WTC11 (cell line): ENCODE results near the gene CSPG5. TPM values are rescaled to one million over a fixed set of nuclear protein-coding genes. Genes with fewer than 3 reads are reported as not detected.
A peak's percentile ranks its signal among the peaks of the same experiment; 100 is the strongest.

ENCODE experiments used
- ATAC-seq: fragments of 200-7000 bp; cut with Tn5 transposase; 2 replicates; pipeline ENCODE4 v1.10.0; 2021; ENCODE audit warnings: mild to moderate bottlenecking, moderate library complexity
- CTCF ChIA-PET: fragments of 300-600 bp; sonication (Branson Sonifier 250); formaldehyde crosslinking; loops from one replicate; lab custom pipeline; 2021; ENCODE audit warnings: antibody characterized with exemption; lab: Charles Lee
- POLR2A ChIA-PET: fragments of 350-600 bp; sonication (Branson Sonifier 250); formaldehyde crosslinking; loops from one replicate; lab custom pipeline; 2021; ENCODE audit warnings: antibody characterized with exemption; lab: Charles Lee
- DNase-seq: peaks from one replicate; pipeline ENCODE4 v3.0.0; 2021; ENCODE audit warnings: low spot score
- H3K27ac Mint-ChIP-seq: 2 replicates; pipeline ENCODE4 v1.8.0; 2021; ENCODE audit warnings: mixed read lengths
- H3K27me3 Mint-ChIP-seq: 2 replicates; pipeline ENCODE4 v1.8.0; 2021; ENCODE audit warnings: low read depth, mild to moderate bottlenecking, moderate library complexity, mixed read lengths
- H3K36me3 Mint-ChIP-seq: 2 replicates; pipeline ENCODE4 v1.8.0; 2021; ENCODE audit warnings: mixed read lengths
- H3K4me1 Mint-ChIP-seq: 2 replicates; pipeline ENCODE4 v1.8.0; 2022; ENCODE audit warnings: mixed read lengths
- H3K4me3 Mint-ChIP-seq: 2 replicates; pipeline ENCODE4 v1.8.0; 2021; ENCODE audit warnings: mild to moderate bottlenecking, moderate library complexity, mixed read lengths
- H3K9me3 Mint-ChIP-seq: 2 replicates; pipeline ENCODE4 v1.8.0; 2021; ENCODE audit warnings: mixed read lengths
- CREM ChIP-seq: sonication (generic); formaldehyde crosslinking; IDR thresholded peaks from 2 replicates; pipeline ENCODE4 v1.8.1; 2022; ENCODE audit warnings: mild to moderate bottlenecking, missing genetic modification reagents, moderate library complexity
- FOXP4 ChIP-seq: sonication (generic); formaldehyde crosslinking; IDR thresholded peaks from 2 replicates; pipeline ENCODE4 v1.8.0; 2022; ENCODE audit warnings: mild to moderate bottlenecking, missing genetic modification reagents
- GRHL2 ChIP-seq: fragments of 250-450 bp; sonication (Bioruptor Pico); IDR thresholded peaks from 2 replicates; pipeline ENCODE4 v1.8.0; 2022; ENCODE audit warnings: mild to moderate bottlenecking, moderate library complexity; ENCODE audit not compliant: insufficient replicate concordance, severe bottlenecking
- KAT7 ChIP-seq: sonication (generic); formaldehyde crosslinking; IDR thresholded peaks from 2 replicates; pipeline ENCODE4 v1.8.1; 2023; ENCODE audit warnings: missing genetic modification reagents, mild to moderate bottlenecking, borderline replicate concordance
- MXD4 ChIP-seq: fragments of 250-450 bp; sonication (Bioruptor Pico); IDR thresholded peaks from 2 replicates; pipeline ENCODE4 v1.8.0; 2021; ENCODE audit warnings: mild to moderate bottlenecking, moderate library complexity, borderline replicate concordance
- MYBL2 ChIP-seq: sonication (generic); formaldehyde crosslinking; IDR thresholded peaks from 2 replicates; pipeline ENCODE4 v1.8.1; 2023; ENCODE audit warnings: mild to moderate bottlenecking, moderate library complexity, missing genetic modification reagents
- NFATC4 ChIP-seq: fragments of 250-450 bp; sonication (Bioruptor Pico); IDR thresholded peaks from 2 replicates; pipeline ENCODE4 v1.9.0; 2021; ENCODE audit warnings: mild to moderate bottlenecking
- NFYB ChIP-seq: sonication (generic); formaldehyde crosslinking; conservative IDR thresholded peaks from 2 replicates; pipeline ENCODE4 v1.8.0; 2022; ENCODE audit warnings: low read depth, missing genetic modification reagents
- NR1H2 ChIP-seq: sonication (generic); formaldehyde crosslinking; IDR thresholded peaks from 2 replicates; pipeline ENCODE4 v1.9.0; 2021; ENCODE audit warnings: mild to moderate bottlenecking, moderate library complexity, missing genetic modification reagents
- TCF7 ChIP-seq: sonication (generic); formaldehyde crosslinking; IDR thresholded peaks from 2 replicates; pipeline ENCODE4 v1.8.0; 2022; ENCODE audit warnings: mild to moderate bottlenecking, low read depth, missing genetic modification reagents, moderate library complexity
- TEAD4 ChIP-seq: sonication (generic); formaldehyde crosslinking; IDR thresholded peaks from 2 replicates; pipeline ENCODE4 v1.8.0; 2022; ENCODE audit warnings: mild to moderate bottlenecking, missing genetic modification reagents
- total RNA-seq: library from RNA; stranded (reverse); gene quantifications from 3 replicates; pipeline ENCODE4 v1.2.3, GENCODE V29; 2021
- TF ChIP-seq, protein P1 (sequence below): sonication (generic); formaldehyde crosslinking; IDR thresholded peaks from 2 replicates; pipeline ENCODE4 v1.8.1; 2022; ENCODE audit warnings: missing genetic modification reagents, borderline replicate concordance
- TF ChIP-seq, protein P2 (sequence below): fragments of 250-450 bp; sonication (Bioruptor Pico); IDR thresholded peaks from 2 replicates; pipeline ENCODE4 v1.8.0; 2021; ENCODE audit warnings: mild to moderate bottlenecking
- TF ChIP-seq, protein P3 (sequence below): sonication (generic); formaldehyde crosslinking; conservative IDR thresholded peaks from 2 replicates; pipeline ENCODE4 v1.8.1; 2023; ENCODE audit warnings: mild to moderate bottlenecking, low read depth, missing genetic modification reagents, moderate library complexity
- TF ChIP-seq, protein P4 (sequence below): sonication (generic); formaldehyde crosslinking; IDR thresholded peaks from 2 replicates; pipeline ENCODE4 v1.8.1; 2023; ENCODE audit warnings: mild to moderate bottlenecking, missing genetic modification reagents
- TF ChIP-seq, protein P5 (sequence below): sonication (generic); formaldehyde crosslinking; conservative IDR thresholded peaks from 2 replicates; pipeline ENCODE4 v1.8.1; 2022; ENCODE audit warnings: mild to moderate bottlenecking, missing genetic modification reagents

CSPG5 gene
- total RNA-seq, 1 experiment from 2014 or later, result 3.3 TPM

DNA sequence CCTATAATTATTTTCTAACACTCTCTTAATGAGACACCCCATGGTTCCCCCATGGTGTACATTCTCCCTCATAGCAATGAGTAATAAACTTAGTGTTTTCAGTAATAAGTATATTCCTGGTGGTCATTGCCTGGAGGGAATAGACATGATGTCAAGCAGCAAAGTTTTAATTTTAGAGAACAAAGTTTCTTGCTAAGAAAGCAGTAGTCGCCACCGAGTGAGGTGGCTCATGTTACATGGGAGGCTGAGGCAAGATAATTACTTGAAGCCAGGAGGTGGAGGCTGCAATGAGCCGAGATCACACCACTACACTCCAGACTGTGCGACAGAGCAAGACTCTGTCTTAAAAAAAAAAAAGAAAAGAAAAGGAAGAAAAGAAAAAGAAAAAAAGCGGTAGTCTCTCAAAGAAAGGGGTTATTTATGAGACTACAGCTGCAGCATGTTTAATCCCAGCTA lies 62.8 kb downstream of the CSPG5 start:
- H3K36me3 Mint-ChIP-seq, result peaks cover 11% of the 10 kb centered on the region
- no peak overlapping the region for H3K27ac Mint-ChIP-seq
- no peak for DNase-seq
- no peak overlapping the region for H3K4me3 Mint-ChIP-seq
- no peak for ATAC-seq
- CTCF ChIA-PET, result interaction anchor here (0.5 to 2.4 kb wide), 2 partner anchors 35 to 95 kb away, joined by 4 to 7 read pairs; no protein-coding TSS in a partner anchor
- no peaks in the 10 kb centered on the region for H3K9me3 Mint-ChIP-seq
- peaks cover 21% of the 10 kb centered on the region for H3K4me1 Mint-ChIP-seq
- POLR2A ChIA-PET, result no interaction called here
- TF ChIP-seq NFYB (CRISPR knock-in tag), result no peak
- TF ChIP-seq, protein P1, sequence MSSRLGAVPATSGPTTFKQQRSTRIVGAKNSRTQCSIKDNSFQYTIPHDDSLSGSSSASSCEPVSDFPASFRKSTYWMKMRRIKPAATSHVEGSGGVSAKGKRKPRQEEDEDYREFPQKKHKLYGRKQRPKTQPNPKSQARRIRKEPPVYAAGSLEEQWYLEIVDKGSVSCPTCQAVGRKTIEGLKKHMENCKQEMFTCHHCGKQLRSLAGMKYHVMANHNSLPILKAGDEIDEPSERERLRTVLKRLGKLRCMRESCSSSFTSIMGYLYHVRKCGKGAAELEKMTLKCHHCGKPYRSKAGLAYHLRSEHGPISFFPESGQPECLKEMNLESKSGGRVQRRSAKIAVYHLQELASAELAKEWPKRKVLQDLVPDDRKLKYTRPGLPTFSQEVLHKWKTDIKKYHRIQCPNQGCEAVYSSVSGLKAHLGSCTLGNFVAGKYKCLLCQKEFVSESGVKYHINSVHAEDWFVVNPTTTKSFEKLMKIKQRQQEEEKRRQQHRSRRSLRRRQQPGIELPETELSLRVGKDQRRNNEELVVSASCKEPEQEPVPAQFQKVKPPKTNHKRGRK (CRISPR knock-in tag), result no peak
- TF ChIP-seq CREM, result no peak
- no peak for TF ChIP-seq FOXP4 (CRISPR knock-in tag)
- TF ChIP-seq, protein P2, sequence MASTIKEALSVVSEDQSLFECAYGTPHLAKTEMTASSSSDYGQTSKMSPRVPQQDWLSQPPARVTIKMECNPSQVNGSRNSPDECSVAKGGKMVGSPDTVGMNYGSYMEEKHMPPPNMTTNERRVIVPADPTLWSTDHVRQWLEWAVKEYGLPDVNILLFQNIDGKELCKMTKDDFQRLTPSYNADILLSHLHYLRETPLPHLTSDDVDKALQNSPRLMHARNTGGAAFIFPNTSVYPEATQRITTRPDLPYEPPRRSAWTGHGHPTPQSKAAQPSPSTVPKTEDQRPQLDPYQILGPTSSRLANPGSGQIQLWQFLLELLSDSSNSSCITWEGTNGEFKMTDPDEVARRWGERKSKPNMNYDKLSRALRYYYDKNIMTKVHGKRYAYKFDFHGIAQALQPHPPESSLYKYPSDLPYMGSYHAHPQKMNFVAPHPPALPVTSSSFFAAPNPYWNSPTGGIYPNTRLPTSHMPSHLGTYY (CRISPR knock-in tag), result no peak
- no peak for TF ChIP-seq KAT7 (CRISPR knock-in tag)
- no peak for TF ChIP-seq TCF7 (CRISPR knock-in tag)
- no peak for TF ChIP-seq TEAD4
- TF ChIP-seq MYBL2, result no peak
- no peak for TF ChIP-seq NFATC4 (CRISPR knock-in tag)
- TF ChIP-seq, protein P3, sequence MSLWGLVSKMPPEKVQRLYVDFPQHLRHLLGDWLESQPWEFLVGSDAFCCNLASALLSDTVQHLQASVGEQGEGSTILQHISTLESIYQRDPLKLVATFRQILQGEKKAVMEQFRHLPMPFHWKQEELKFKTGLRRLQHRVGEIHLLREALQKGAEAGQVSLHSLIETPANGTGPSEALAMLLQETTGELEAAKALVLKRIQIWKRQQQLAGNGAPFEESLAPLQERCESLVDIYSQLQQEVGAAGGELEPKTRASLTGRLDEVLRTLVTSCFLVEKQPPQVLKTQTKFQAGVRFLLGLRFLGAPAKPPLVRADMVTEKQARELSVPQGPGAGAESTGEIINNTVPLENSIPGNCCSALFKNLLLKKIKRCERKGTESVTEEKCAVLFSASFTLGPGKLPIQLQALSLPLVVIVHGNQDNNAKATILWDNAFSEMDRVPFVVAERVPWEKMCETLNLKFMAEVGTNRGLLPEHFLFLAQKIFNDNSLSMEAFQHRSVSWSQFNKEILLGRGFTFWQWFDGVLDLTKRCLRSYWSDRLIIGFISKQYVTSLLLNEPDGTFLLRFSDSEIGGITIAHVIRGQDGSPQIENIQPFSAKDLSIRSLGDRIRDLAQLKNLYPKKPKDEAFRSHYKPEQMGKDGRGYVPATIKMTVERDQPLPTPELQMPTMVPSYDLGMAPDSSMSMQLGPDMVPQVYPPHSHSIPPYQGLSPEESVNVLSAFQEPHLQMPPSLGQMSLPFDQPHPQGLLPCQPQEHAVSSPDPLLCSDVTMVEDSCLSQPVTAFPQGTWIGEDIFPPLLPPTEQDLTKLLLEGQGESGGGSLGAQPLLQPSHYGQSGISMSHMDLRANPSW, result no peak
- TF ChIP-seq, protein P4, sequence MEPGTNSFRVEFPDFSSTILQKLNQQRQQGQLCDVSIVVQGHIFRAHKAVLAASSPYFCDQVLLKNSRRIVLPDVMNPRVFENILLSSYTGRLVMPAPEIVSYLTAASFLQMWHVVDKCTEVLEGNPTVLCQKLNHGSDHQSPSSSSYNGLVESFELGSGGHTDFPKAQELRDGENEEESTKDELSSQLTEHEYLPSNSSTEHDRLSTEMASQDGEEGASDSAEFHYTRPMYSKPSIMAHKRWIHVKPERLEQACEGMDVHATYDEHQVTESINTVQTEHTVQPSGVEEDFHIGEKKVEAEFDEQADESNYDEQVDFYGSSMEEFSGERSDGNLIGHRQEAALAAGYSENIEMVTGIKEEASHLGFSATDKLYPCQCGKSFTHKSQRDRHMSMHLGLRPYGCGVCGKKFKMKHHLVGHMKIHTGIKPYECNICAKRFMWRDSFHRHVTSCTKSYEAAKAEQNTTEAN (CRISPR knock-in tag), result no peak
- no peaks in the 10 kb centered on the region; the same call in none of the 2 replicates for H3K27me3 Mint-ChIP-seq

DNA sequence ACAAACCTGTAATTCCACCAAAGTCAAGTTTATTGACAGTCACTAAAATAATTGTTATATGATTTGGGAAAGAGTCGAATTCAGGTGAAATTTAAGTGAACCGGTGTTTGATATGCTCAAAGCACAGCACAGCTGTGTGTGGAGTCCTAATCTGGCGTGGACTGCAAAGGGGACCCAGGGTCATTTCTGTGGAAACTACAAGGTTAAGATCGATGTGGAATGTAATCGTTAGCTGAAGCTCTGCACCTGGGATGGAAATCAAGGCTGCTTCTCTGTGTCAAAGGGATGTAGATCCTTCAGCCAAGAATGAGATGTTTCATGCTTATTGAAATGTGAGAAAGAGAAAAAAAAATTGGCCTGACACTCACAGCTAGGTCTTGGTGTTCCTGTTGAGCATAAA lies 63.6 kb downstream of the CSPG5 start:
- ATAC-seq (no peak), DNase-seq (no peak)
- peak overlapping the region; percentile 17; the same call in 1 of the 2 replicates for H3K27ac Mint-ChIP-seq
- no peak overlapping the region for H3K4me3 Mint-ChIP-seq
- peaks cover 17% of the 10 kb centered on the region for H3K36me3 Mint-ChIP-seq
- TF ChIP-seq GRHL2 (no peak), MXD4 (CRISPR knock-in tag) (no peak), NR1H2 (CRISPR knock-in tag) (no peak)
- TF ChIP-seq, protein P5, sequence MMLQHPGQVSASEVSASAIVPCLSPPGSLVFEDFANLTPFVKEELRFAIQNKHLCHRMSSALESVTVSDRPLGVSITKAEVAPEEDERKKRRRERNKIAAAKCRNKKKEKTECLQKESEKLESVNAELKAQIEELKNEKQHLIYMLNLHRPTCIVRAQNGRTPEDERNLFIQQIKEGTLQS (CRISPR knock-in tag), result no peak
- ChIA-PET POLR2A (no interaction called here), CTCF (interaction anchor here (2.4 kb wide), 1 partner anchor 94 kb away, joined by 7 read pairs; no protein-coding TSS in a partner anchor)
- no peaks in the 10 kb centered on the region for H3K9me3 Mint-ChIP-seq
- H3K4me1 Mint-ChIP-seq, result peaks cover 13% of the 10 kb centered on the region; the same call in 1 of the 2 replicates
- no peaks in the 10 kb centered on the region; the same call in 1 of the 2 replicates for H3K27me3 Mint-ChIP-seq
